Vagina (tissue), 2 donors: ENCODE data around the gene SLX4IP. TPM values are rescaled to one million over a fixed set of nuclear protein-coding genes. Genes with fewer than 3 reads are reported as not detected.

Source experiments
- DNase-seq, 2 donors: peaks; one replicate each; pipeline ENCODE4 v3.0.0-alpha.2; 2017; ENCODE audit errors: extremely low spot score in 2 of 2
- H3K27ac ChIP-seq: fragments of 200-600 bp; sonication (generic); one replicate; pipeline ENCODE4 v1.5.1; 2019
- H3K27me3 ChIP-seq: fragments of 200-600 bp; sonication (generic); one replicate; pipeline ENCODE4 v1.5.1; 2019
- H3K36me3 ChIP-seq, 2 donors: fragments of 200-600 bp; sonication (generic); one replicate each; pipeline ENCODE4 v1.5.1; 2017 to 2019
- H3K4me1 ChIP-seq: fragments of 200-600 bp; sonication (generic); one replicate; pipeline ENCODE4 v1.5.1; 2019
- H3K4me3 ChIP-seq, 2 donors: fragments of 200-600 bp; sonication (generic); 1 replicate in 1 of 2; 2 replicates in 1 of 2; pipeline ENCODE4 v1.5.1; 2016 to 2019
- H3K9me3 ChIP-seq: fragments of 200-600 bp; sonication (generic); one replicate; pipeline ENCODE4 v1.5.1; 2019
- CTCF ChIP-seq, 3 experiments: fragments of 450-650 bp in 2 of 3; fragments of 200-600 bp in 1 of 3; sonication (generic) in 1 of 3; IDR thresholded peaks; one replicate each; pipeline ENCODE4 v1.5.1; 2017 to 2019; ENCODE audit warnings: antibody characterized with exemption in 3 of 3, mild to moderate bottlenecking in 2 of 3, moderate library complexity in 2 of 3
- POLR2A ChIP-seq, 2 donors: fragments of 450-650 bp; IDR thresholded peaks; one replicate each; pipeline ENCODE4 v1.6.1; 2017; ENCODE audit warnings: antibody characterized with exemption in 2 of 2, mild to moderate bottlenecking in 2 of 2, moderate library complexity in 2 of 2
- POLR2AphosphoS5 ChIP-seq, 2 donors: sonication (generic); formaldehyde crosslinking; IDR thresholded peaks; one replicate each; pipeline ENCODE4 v1.9.0; 2017; ENCODE audit warnings: antibody characterized with exemption in 2 of 2, mild to moderate bottlenecking in 2 of 2, low read depth in 1 of 2; ENCODE audit not compliant: insufficient read depth in 1 of 2
- intact Hi-C: fragments of 100-400 bp; cut with DNase I; formaldehyde crosslinking; loops from one replicate; pipeline ENCODE4 v1.15.1; 2023
- total RNA-seq: library from RNA; depleted of rRNA; stranded (reverse); fragments of >200 nt; gene quantifications from one replicate; pipeline ENCODE4 v1.2.3, GENCODE V29; 2016

SLX4IP gene
- total RNA-seq, 1 donor from 2014 or later = 4.9 TPM

GRCh38 chr20:10594296-10594868 lies 159.3 kb downstream of the SLX4IP start:
- no peaks in the 10 kb centered on the region for H3K27me3 ChIP-seq
- H3K27ac ChIP-seq = peak overlapping the region; percentile 45
- H3K4me1 ChIP-seq = peaks cover 54% of the 10 kb centered on the region
- TF ChIP-seq POLR2A (IDR thresholded peaks at IDR 0.05) = no peak
- peak in 1 of 2 donors; percentile 11 for TF ChIP-seq POLR2AphosphoS5 (IDR thresholded peaks at IDR 0.05; ENCODE audit: insufficient read depth in 1 of 2, low read depth in 1 of 2)
- no peak for TF ChIP-seq CTCF (IDR thresholded peaks at IDR 0.05)
- no peak overlapping the region for H3K4me3 ChIP-seq
- no peaks in the 10 kb centered on the region for H3K36me3 ChIP-seq
- DNase-seq = no peak
- intact Hi-C loops = no loop called here
- no peaks in the 10 kb centered on the region for H3K9me3 ChIP-seq

- no peak for DNase-seq
- intact Hi-C loops = no loop called here
- no peaks in the 10 kb centered on the region for H3K36me3 ChIP-seq
- H3K27me3 ChIP-seq = no peaks in the 10 kb centered on the region
- no peak overlapping the region for H3K27ac ChIP-seq
- H3K4me1 ChIP-seq = peaks cover 55% of the 10 kb centered on the region
- H3K9me3 ChIP-seq = no peaks in the 10 kb centered on the region
- TF ChIP-seq POLR2A (IDR thresholded peaks at IDR 0.05) = no peak
- no peak for TF ChIP-seq POLR2AphosphoS5 (IDR thresholded peaks at IDR 0.05; ENCODE audit: insufficient read depth in 1 of 2, low read depth in 1 of 2)
- no peak for TF ChIP-seq CTCF (IDR thresholded peaks at IDR 0.05)
- H3K4me3 ChIP-seq = no peak overlapping the region
Measured at GRCh38 chr20:10595266-10595665, 160.2 kb downstream of the SLX4IP start.

- Histone ChIP-seq H3K27ac (peak overlapping the region; percentile 17), H3K4me3 (no peak overlapping the region), H3K4me1 (peaks cover 52% of the 10 kb centered on the region), H3K27me3 (no peaks in the 10 kb centered on the region), H3K9me3 (no peaks in the 10 kb centered on the region), H3K36me3 (no peaks in the 10 kb centered on the region)
- intact Hi-C loops = no loop called here
- no peak for DNase-seq
- TF ChIP-seq POLR2A (IDR thresholded peaks at IDR 0.05) = no peak
- TF ChIP-seq CTCF (IDR thresholded peaks at IDR 0.05) = no peak
- no peak for TF ChIP-seq POLR2AphosphoS5 (IDR thresholded peaks at IDR 0.05; ENCODE audit: insufficient read depth in 1 of 2, low read depth in 1 of 2)
Measured at GRCh38 chr20:10595985-10596384, 160.9 kb downstream of the SLX4IP start.

GRCh38 chr20:10596710-10597121 lies 161.6 kb downstream of the SLX4IP start:
- no peaks in the 10 kb centered on the region for H3K27me3 ChIP-seq
- peaks cover 44% of the 10 kb centered on the region for H3K4me1 ChIP-seq
- H3K36me3 ChIP-seq = no peaks in the 10 kb centered on the region
- no peak for DNase-seq
- peak in 1 of 2 donors; percentile 72 for TF ChIP-seq POLR2AphosphoS5 (IDR thresholded peaks at IDR 0.05; ENCODE audit: insufficient read depth in 1 of 2, low read depth in 1 of 2)
- no peak for TF ChIP-seq POLR2A (IDR thresholded peaks at IDR 0.05)
- intact Hi-C loops = no loop called here
- H3K4me3 ChIP-seq = no peak overlapping the region
- no peaks in the 10 kb centered on the region for H3K9me3 ChIP-seq
- peak overlapping the region; percentile 79 for H3K27ac ChIP-seq

GRCh38 chr20:10597637-10598036 lies 162.5 kb downstream of the SLX4IP start:
- no peaks in the 10 kb centered on the region for H3K27me3 ChIP-seq
- no peak for TF ChIP-seq POLR2AphosphoS5 (IDR thresholded peaks at IDR 0.05; ENCODE audit: insufficient read depth in 1 of 2, low read depth in 1 of 2)
- no peak for TF ChIP-seq POLR2A (IDR thresholded peaks at IDR 0.05)
- TF ChIP-seq CTCF (IDR thresholded peaks at IDR 0.05) = no peak
- H3K27ac ChIP-seq = peak overlapping the region; percentile 79
- H3K4me1 ChIP-seq = peaks cover 43% of the 10 kb centered on the region
- H3K36me3 ChIP-seq = no peaks in the 10 kb centered on the region
- intact Hi-C loops = no loop called here
- no peak overlapping the region for H3K4me3 ChIP-seq
- DNase-seq = no peak
- no peaks in the 10 kb centered on the region for H3K9me3 ChIP-seq
